Activated CD4-positive, alpha-beta T cell treated with anti-CD3 and anti-CD28 coated beads, Interleukin-2, amount 50 U/mL, for 48 hours (primary cell): ENCODE measurements around the gene KCNIP3.
"Not testable (repeated sequence)": the region's sequence is repeated elsewhere in the genome, so short reads cannot be mapped to it uniquely, and the experiment has no call there.

ENCODE experiments used
- DNase-seq, 2 experiments: peaks; one replicate each; pipeline ENCODE4 v3.0.0-alpha.2; 2020

KCNIP3 gene

DNA sequence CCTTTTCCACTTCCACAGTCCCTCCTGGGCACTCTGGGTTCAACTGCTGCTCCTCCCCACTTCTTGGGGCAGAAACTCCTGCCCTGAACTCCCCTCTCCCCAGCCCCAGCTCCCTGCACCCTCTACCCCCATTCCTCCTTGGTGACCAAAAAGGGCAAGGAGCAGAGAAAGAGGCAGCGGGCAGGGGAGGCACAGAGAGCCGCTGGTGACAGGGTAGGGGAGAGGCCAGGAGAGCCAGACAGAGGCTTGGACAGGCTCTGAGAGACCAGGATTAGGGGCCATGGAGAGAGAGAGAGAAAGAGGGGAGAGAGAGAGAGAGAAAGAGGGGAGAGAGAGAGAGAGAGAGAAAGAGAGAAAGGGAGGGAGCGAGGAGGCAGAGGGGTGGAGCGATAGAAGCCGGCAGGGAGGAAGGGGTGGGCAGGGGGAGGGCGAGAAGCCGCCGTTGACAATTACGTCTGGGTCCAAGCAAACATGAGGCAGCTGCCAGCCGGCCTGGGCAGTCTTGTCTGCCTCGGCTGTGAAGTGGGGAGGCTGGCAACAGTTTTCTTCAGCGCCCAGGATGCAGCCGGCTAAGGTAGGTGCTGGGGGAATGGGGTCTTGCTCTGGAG lies at the start of gene KCNIP3:
Gene KCNIP3, plus strand, starts transcription at position 468 of the 608 bp plus-strand sequence. Its CDS starts 92 bp downstream, at position 560.
- no peak for DNase-seq

DNA sequence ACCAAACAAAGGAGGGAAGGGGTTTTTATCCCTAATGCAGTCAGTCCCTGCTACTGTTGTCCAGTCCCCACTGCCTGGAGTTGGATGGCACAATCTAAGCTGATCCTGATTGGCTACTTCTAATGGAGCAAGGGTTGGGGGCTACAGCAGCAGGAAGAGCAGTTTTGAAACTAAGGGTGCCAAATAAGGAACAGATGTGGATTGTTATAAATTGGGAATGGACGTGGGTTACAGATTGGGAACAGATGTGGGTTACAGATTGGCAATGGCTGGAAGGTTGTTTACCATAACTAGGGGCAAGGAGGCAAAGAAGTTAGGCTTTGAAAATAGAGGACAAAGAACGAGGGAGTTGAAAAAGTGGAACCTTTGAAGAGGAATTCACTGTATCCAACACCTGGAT lies 38.9 kb upstream of the KCNIP3 start:
- DNase-seq, result no peak

DNA sequence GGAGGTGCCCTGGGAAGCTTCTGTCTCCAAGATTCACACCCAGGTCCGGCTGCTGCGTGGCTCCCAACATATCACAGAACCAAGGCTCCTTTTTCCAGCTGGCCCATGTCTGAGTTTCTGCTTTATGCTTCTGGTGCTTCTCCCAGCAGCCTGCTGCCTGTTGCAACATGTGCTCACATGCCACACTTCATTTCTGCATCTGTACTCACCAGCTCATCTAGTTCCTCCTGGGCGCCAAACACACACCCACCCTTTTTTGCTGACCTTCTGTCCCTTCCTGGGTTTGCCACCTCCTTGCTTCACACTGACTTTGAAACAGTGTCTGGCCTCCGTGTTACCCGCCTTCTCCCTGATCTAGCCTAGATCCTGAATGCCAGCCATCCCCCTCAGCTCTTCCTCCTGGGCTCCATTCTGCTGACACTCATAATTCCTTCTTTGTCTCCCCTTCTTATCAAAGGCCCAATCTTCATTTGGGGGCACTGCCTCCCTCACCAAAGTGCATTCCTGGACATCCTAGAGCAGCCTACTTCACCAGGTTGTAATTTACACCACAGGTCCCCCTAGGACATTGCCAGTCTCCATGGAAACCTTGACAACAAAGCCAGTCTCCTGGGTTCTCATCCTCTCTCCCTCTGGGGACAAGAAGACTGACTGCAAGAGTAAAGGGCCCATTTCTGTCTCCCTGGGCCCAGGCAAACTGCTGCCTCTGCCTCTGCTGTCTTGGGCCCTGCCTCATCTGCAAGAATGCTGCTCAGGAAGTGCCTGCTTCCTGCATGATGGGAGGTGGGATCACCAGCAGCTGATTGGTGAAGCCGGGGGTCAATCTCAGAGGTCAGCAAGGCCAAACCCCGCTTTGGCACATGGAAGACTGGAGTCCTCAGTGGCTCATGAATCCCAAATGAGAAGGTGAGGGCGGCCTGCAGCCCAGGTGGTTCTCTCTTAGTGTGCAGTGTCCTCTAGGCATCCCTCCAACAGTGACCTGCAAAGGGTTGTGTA lies 36.8 kb upstream of the KCNIP3 start:
- DNase-seq, result no peak

DNA sequence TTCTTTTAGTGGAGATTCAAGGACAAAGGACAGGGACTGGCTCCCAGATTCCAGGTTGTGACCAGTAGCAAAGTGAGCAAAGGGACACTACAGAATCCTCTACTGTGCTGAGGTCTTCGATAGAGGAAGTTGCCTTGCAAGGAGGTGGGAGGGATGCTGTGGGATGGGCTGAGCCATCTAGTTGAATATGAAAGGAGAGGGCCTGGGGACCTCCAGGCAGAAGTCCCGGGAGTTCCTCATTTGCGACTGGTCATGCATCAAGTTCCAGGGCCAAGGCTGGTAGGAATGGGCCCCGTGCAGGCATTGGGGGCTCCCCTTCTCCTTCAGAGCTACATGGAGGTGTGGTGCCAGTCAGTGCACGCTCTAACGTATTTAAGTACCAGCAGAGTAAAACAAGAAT lies 35.5 kb upstream of the KCNIP3 start:
- DNase-seq, result no peak

DNA sequence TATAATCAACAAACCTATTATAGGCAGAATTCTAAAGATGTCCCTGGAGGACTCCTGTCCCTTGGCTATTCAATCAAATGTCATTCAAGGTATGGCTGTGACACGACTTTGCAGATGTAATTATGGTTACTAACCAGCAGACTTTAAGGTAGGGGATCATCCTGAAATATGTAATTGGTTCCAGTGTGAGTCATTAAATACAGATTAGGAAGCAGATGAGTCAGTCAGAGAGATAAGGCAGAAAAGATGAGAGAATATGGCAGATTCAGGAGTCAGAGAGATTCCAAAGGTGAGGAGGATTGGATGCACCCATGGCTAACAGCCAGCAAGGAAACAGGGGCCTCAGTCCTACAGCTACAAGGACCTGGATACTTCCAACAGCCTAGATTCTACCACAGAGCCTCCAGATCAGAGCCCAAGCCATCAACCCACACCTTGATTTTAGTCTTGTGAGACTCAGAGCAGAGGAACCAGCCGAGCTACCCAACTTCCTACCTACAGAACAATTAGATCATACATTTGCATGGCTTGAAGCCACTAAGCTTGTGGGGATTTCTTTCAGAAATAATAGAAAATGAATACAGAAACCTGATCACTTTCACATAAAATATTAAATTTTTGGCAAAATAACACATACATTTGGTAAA lies 34.1 kb upstream of the KCNIP3 start:
- no peak for DNase-seq

DNA sequence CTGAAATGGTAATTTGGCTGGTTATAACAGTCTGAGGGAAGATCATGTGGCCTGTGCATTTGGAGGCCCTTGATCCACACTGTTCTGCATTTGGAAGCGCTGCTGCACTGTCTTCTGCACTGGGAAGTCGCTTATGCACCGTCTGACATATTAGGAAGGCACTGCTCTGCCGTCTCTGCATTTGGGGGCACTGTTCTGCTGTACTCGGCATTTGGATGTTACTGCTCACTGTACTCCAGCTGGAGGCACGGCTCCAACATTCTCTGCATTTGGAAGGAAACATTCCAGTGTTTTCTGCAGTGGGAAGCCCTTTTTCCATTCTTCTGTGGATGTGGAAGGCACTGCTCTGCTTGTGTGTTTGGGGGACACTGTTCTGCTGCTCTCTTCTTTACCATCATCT lies 32.5 kb upstream of the KCNIP3 start:
- DNase-seq, result no peak

DNA sequence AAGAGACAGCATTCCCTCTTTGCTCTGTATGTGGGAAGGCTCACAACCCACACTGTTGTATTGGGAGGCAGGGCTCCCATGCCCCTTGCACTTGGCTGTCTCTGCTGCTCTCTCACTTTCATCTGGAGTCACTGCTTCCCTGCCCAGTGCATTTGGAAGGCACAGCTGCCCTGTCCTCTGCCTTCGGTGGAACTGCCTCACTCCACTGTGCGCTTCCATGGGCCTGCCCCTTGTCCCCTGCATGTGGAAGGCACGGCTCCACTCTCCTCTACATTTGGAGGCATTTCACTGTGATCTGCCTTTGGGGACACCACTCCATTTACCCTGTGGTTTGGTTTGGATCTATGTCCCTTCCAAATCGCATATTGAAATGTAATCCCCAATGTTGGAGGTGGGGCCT lies 32.0 kb upstream of the KCNIP3 start:
- no peak for DNase-seq

DNA sequence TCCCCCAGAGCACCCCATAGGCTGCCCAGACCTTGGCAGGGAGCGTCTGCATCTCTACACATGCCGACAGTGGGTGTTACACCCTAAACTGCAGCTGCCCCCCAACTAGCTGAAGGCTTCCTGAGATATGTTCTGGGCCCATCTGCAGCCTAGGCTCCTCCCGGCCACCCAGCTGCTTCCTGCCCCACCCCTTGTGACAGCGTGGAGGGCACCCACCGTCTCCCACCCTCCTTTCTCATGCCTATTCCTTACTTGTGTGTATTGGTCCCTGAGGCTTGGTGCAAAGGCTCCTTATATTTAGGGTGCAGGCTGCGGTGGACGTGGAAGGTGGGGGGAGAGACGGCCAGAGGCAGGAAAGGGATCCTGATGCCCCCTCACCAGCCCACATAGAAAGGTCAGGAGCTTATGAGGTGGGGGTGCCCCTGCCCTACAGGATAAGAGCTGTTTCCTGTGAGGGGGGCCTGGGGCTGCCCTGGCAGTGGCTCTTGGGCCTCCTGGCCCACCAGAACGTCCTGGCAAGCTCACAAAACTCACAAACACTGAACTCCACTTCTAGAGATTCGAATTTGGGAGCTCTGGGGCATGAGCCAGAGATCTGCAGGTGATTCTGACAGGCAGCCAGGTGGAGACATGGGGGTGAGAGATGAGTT lies 30.2 kb upstream of the KCNIP3 start:
- DNase-seq, result no peak

DNA sequence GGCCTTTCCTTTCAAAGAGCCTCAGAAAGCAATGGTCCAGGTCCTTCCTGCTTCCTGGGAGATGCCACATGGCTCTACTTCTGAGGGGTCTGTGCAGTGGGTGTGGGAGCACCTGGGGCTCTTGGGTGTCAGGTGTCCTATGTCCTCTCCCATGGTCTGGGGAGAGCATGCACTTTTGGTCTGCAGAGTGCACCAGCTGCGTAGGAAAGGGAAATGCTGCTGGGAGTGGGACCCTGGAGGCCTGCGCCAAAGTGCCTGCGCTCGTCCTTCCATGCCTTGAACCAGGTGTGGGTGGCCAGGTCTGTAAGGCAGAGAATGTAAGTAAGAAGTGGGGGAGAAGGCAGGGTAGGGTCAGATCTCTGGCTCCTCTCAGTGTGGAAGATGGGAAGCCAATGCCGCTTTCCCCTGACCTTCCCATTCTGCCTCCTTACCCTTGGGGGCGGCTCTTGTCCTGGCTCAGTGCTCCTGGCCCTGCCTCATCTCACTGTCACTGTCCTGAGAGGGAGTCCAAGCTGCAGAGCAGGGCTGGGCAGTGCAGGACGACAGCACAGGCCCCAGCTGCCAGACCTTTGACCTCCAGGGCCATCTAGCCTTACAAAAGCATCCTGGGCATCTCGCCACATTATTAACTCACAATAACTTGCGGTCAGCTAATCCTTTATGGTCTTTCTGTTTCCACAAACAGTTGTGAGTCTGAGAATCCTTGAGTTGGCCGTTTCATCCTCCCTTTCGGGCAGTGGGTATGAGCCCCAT lies 29.5 kb upstream of the KCNIP3 start:
- DNase-seq, result no peak

DNA sequence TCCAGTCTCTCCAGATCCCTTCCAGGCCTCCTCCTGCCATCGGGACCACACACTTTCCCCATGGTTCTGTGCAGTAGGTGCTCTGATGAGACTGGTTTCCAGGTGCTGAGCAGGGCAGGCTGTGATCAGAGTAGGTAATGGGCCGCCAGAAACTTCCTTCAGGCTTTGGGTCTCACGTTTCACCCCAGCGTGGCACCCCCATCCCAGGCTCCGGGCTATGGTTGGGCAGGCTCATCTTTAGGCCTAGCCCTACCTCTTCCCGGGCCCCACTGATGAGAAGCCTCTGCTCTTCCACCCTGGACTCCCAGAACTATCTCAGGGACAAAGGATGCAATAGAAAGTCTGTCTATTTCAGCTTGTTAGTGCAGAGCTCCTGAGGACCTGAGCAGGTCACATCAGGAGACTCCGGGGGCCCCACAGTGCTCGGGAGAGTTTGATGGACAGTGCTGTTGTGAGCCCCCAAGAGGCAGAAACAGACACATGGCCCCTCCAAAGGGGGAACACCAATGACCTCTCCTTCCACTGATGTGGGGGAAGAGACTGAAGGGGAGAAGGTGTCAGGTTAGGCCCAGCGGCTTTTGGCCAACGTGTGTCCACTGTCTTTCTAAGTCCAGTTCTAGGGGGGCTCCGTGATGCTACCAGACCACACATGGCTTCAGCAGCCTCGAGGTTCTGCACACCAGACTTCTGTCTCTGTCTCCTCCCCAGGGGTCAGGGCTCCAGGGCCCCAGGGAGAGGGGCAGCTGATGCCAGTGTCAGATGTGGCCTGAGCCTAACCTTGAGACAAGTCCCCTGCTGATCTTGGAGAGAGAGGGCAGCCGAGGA lies 28.7 kb upstream of the KCNIP3 start:
- DNase-seq, result no peak

DNA sequence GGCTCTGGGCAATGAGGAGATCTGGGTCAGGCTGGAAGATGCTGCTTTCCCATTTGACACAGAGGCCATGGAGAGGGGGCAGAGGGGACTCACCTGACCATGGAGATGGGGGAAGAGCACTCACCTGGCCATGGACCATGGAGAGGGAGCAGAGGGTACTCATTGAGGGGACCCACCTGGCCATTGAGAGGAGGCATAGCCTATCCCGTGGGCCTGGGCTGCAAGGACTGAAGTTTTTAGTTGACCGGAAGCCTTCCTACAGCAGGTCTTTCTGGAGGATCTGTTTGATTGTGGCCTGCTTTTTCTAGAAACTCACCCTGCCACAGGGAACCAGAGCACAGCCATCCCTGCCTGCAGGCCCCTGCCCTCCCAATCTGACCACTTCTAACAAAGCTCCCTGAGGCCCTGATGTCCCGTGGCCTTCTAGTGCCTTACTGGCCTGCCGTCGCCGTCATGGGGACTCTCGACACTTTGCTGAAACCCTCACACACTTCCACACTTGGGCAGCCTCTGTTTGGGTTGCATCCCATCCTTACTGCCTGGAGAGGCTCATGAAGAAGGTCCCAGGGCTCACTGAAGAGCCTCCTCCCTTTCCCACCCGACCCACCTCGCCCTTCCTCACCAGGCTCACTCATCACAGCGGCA lies 28.0 kb upstream of the KCNIP3 start:
- no peak for DNase-seq

DNA sequence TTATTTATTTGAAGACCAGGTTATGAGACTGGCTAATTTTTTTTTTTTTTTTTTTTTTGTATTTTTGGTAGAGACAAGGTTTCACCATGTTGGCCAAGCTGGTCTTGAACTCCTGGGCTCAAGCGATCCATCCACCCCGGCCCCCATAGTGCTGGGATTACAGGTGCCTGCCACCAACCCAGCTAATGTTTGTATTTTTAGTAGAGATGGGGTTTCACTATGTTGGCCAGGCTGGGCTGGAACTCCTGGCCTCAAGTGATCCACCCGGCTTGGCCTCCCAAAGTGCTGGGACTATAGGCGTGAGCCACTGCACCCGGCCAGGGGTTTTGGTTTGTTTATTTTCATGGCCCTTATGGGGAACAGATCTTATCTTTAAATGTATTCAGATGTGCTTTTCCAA lies 27.4 kb upstream of the KCNIP3 start:
- not testable (repeated sequence) for DNase-seq

DNA sequence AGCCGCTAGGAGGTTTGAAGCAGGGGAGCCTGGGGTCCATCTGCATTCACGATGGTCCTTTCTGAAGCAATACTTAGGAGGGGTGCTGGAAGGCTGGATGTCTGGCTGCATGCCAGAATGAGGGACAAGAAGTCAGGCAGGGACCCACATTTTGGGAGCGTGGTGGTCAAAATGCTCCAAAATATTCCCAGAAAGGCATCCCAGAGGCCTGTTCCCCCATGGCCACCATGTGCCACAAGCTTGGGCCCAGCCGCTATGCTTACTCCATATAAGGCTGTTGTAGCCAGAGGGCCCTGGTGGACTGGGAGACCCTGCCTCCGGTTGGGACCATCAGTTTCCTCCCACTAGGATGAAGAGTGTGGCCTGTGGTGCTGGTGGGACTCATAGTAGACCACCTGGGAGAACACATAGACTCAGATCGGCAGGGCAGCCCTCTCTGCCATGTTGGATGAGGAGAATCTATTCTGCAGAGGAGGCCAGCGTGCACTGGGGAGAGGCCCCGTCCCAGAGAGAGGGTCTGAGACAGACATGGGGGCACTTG lies 26.5 kb upstream of the KCNIP3 start:
- no peak for DNase-seq

DNA sequence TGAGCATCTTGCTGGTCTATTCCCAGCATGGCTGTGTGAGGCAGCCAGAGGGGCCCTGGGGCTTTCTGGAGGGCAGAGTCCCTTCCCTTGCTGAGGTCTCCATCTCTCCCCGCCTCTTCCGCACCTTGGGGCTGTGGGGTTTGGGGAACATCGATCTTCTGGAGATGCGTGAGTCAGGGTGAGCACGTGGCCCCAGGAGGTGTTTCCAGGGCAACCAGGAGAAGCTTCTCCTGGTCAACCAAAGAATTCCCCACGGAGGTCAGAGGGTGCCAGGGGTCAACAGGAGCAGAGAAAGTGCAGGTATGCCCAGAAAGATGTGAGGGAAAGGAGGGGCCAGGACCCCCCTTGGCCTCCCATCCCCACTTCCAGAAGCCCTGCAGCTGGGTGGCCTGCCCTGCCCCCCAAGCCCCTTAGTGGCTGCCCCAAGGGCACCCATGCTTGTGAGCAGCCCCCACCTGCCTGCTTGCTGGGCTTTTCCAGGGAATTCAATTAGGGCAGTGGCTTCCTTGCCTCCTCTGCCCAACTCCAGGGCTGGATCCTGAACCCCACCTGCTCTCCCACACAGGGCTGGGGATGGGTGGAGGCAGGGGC lies 25.7 kb upstream of the KCNIP3 start:
- no peak for DNase-seq

DNA sequence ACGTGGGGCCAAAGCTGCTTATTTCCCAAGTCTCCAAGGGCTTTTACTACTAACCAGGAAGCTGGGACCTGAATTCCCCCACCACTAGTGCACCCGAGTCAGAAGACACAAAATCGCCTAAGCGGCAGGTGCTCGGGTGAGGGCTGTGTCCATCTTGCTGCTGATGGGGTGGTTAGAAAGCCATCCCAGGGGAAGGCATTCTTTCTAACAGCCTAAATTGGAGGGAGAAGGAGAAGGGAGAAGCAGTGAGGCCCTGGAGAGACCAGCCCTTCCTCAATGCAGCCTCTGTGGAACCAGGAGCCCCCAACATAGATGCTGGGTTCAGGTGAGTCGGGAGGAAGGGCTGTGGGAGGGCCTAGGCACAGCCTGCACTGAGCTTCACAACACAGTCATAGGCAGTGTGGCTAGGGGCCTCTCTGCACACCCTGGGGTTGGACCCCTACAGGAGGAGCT lies 24.8 kb upstream of the KCNIP3 start:
- DNase-seq, result no peak

DNA sequence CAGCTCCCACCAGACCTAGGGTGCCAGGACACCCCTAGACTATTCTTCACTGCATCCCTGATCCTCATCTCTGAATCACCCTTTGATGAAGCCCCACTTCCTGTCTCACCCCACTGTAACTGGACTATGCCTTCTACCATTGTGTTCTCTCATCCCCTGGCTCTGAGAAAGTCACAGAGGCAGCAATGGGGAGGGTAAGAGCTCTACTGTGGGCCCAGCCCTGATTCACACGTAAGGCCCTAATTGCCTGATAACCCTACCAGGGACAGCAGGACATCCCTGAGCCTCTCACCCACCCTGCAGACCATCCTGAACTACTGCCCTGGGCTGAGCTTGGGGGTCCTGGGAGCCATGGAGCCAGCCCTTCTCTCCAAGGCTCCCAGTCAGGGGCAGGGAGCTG lies 24.4 kb upstream of the KCNIP3 start:
- DNase-seq, result no peak

DNA sequence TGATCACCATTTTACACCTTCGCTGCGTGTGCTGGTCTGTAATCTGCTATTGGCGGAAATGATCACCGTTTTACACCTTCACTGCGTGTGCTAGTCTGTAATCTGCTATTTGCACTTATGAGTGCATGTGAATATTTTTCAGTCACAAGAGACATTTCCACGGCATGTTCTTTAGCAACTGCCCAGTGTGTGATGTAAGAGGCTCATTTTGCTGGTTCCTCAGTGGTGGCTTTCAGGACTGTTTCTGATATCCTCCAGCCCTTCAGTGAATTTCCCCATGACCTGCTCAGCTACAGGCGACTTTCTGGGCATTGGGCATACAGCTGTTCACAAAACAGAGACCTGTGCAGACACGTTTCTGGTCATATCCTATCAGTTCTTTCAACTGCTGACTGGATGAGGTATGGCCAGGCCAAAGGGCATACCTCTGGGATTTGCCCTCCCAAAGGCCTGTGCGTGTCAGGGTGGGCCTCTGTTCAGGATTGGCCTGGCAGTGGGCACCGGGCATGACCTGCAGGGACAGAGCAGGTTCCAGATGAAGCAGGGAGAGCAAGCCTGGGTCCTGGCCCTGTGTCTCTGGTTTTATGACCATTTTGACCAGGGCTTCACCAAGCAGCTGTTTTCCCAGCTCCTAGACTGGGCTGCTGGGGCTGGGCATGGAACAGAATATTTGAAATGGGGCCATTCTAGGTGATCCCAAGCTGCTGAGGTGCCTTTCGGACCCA lies 23.4 kb upstream of the KCNIP3 start:
- DNase-seq, result no peak

DNA sequence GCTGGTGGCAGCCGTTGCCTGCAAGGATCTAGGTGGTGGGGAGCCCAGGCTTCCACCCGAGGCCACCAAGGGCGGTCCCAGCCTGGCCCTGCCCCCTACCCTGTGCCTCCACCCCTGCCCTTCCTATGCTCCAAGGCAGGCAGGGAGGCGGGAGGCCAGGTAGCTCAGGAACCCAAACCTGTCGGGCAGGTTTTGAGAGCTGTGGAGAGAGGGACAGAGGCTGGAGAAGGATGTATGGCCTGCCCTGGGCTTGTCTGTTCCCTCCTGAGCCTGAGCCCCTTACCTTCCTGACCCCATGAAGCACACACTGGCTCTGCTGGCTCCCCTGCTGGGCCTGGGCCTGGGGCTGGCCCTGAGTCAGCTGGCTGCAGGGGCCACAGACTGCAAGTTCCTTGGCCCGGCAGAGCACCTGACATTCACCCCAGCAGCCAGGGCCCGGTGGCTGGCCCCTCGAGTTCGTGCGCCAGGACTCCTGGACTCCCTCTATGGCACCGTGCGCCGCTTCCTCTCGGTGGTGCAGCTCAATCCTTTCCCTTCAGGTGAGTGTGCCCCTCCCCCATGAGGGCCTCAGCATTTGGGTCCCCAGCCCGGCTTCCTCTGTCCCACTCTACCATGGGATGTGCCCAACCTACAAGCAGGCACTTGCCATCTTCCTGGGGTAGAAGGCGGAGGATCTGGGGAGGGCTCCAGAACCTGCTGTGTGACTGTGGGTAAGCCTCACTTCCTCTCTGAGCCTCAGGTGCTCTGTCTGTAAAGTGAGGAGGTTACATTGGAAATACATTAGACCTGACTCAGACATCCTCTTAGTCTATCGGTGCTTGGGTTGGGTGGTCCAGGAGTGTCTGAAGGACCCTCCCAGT lies 22.6 kb upstream of the KCNIP3 start, which contains the start of gene PROM2:
Gene PROM2, plus strand, starts transcription at position 159 of the 860 bp plus-strand sequence. Its CDS starts 137 bp downstream, at position 296.
- DNase-seq, result no peak
